NCI-H748 treated with DMSO at 0.1 percent for 48 hours (cell line): ENCODE data around the gene MED13L.
"Not testable (repeated sequence)": the region's sequence is repeated elsewhere in the genome, so short reads cannot be mapped to it uniquely, and the experiment has no call there.

Experiments
- DNase-seq: peaks from one replicate; lab custom pipeline; 2025; lab: John Stamatoyannopoulos, UW

The MED13L gene

DNA sequence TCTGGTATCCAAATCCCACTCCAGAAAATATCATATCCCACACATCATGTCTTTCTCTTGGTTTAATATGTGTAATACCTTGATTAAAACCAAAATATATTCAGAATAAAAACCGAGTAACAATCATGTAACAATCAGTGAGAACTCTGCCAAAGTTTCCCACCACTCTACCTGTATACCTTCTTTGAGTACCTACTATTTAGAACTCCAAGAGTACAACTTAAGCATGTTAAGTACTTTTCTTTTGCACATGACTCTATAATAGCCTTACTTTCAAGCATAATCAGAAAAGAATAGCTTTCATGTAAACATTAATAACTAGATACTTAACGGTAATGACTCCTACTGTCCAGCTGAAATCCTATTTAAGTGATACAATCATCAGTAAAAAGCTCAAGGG lies 223.2 kb downstream of the MED13L start:
- no peak for DNase-seq

DNA sequence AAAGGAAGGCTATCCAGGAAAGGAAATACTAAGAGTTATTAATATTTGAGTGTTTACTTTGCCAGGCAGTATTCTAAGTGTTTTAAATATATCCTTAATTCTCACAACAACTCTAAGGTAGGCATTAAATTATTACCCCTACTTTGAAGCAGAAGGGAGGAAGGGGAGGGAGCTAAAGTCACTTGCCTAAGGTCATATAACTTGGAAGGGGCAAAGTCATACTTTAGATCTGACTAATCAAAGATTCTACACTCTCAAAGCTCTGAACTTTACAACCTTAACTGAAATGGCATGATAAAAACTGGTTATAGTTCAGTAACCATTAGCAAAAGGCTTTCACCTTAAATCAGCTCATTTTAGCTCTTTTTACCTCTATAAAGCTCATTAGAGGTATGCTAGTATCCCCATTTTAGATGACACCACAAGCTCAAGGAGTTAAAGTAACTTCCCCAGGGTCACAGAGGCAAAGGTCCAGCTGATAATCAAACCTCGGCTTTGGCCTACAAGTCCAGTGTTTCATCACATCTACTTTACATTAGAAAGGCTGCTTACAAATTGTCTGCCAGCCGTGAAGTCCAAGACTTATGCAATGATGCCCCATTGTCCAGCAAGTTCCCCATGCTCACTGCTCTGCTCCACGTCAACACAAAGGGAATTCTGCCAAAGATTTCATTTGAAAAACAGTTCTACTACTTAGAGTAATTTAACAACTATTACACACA lies 223.9 kb downstream of the MED13L start:
- DNase-seq = no peak

- no peak for DNase-seq
Measured at GRCh38 chr12:116050275-116050674, 227.2 kb downstream of the MED13L start.

DNA sequence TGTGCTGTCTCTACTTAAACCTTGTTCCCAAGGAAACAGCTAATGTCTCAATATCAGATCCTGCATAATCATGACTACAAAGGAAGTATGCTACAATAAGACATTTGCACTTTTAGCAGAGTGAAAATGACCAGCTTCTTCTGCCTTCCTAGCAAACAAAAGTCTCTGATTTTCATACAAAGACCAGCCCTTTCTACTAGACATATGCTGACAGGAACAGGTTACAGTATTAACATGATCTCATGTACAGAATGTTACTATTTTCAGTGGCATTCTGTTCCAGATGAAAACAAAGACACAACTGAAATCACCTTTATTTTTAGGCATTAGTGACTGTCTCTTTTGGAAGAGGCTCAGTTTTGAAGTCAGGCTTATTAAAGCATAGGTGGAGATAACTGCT lies 228.6 kb downstream of the MED13L start:
- DNase-seq = no peak

DNA sequence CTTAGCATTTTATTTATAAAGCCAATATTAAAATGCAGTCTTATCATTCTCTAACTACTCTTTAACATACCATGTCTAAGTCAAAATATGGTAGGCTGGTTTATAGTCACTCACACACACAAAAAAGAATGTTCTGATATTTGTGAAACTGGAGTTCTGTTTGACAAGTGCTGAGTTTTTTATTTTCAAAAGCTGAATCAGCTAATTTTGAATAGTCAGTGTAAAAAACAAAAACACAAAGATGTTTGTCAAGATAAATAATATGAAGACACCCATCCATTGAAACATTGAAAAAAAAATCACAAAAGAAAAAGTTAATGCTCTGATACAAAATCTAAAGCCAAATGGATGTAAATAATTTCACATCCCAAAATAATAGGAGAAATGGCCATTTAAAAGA lies 231.5 kb downstream of the MED13L start:
- no peak for DNase-seq

- DNase-seq = no peak
Measured at GRCh38 chr12:116045150-116045549, 232.3 kb downstream of the MED13L start.

- no peak for DNase-seq
Measured at GRCh38 chr12:116043659-116044535, 233.6 kb downstream of the MED13L start.

- DNase-seq = no peak
Measured at GRCh38 chr12:116040402-116040801, 237.1 kb downstream of the MED13L start.

GRCh38 chr12:116039081-116039480 lies 238.4 kb downstream of the MED13L start:
- no peak for DNase-seq

GRCh38 chr12:116037941-116038837 lies 239.3 kb downstream of the MED13L start:
- DNase-seq = no peak

DNA sequence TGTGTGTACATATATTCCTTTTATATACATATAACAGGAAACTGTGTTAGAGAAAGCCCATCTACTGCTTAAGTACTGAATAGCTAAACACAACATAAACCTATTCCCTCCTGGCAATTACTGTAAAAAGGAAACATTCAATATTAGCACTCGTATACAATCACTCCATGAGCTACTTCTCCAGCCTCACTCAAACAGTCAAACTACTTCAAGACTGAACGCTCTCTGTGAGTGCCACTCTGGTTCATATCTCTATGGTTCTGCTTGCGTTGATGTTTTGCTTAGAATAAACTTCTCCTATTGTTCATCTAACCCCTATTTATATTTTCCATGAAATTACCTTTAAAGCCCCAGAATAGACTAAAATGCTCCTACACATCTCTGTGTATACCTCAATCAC lies 243.7 kb downstream of the MED13L start:
- DNase-seq = no peak

DNA sequence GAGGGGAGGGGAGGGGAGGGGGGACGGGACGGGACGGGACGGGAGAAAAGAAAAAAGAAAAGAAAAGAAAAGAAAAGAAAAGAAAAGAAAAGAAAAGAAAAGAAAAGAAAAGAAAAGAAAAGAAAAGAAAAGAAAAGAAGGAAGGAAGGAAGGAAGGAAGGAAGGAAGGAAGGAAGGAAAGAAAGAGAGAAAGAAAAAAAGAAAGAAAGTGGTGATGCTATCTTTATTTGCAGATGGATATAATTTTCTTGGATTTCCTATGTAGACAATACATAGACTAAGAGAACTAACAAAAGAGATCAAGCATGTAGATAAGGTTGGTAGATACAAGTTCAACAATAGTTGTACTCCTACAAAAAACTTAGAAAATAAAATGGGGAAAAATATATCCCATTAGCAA lies 245.9 kb downstream of the MED13L start:
- not testable (repeated sequence) for DNase-seq

GRCh38 chr12:116028619-116029018 lies 248.9 kb downstream of the MED13L start:
- DNase-seq = no peak

- no peak for DNase-seq
Measured at GRCh38 chr12:116027551-116027821, 250.0 kb downstream of the MED13L start.

GRCh38 chr12:116026768-116027550 lies 250.5 kb downstream of the MED13L start:
- DNase-seq = no peak

DNA sequence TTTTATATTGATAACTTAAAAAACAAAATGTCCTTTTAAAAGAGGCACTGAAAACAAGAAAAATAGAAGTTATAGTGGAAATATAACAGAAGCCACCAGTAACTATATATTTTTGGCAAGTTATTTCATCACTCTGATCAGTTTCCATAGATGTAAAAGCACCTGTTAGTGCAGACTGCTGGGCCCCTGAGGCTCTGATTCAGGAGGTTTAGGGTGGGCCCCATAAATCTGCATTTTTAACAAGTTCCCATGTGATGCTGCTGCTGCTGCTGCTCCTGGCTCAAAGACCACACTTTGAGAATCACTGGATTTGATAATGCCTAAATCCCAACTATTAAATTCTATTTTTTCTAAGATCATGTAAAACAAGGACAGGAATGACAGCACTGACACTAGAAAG lies 251.1 kb downstream of the MED13L start:
- no peak for DNase-seq

DNA sequence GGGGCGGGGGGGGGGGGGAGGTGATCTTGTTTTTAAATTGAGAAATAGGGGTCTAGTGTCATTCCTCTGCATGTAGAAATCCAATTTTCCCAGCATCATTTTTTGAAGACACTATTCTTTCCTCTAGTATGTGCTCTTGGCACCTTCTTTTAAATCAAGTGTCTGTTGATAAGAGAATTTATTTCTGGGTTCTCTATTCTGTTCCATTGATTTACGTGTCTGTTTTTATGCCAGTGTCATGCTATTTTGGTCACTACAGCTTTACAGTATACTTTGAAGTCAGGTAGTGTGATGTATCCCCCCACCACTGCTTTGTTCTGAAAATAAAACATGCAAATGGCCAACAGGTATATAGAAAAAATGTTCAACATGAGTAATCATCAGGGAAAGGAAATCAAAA lies 252.7 kb downstream of the MED13L start:
- no peak for DNase-seq

DNA sequence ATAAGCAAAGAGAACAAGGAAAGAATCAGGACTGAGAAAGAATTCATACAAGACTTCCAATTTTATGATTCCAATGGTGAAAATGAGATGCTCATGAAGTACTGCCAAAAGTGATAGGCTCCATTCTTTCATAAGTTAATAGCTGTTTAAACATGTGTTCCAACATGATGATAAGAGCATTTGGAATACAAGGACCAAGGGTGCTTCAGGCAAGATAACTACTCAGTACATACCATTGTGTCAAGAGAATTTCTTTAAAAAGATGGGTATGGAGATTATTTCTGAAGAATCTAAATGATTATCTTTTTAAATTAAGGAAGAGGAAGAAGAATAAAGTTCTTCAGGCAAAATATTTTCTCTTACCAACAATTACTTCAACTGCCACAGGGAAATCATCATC lies 258.1 kb downstream of the MED13L start:
- DNase-seq = no peak

- no peak for DNase-seq
Measured at GRCh38 chr12:116018282-116018681, 259.2 kb downstream of the MED13L start.

GRCh38 chr12:116015525-116015924 lies 262.0 kb downstream of the MED13L start:
- DNase-seq = no peak

- DNase-seq = no peak
Measured at GRCh38 chr12:116012757-116013156, 264.7 kb downstream of the MED13L start.

GRCh38 chr12:116011217-116011616 lies 266.3 kb downstream of the MED13L start:
- DNase-seq = no peak
